ENCODE measurements around the gene BDNF.

Gene BDNF

DNA sequence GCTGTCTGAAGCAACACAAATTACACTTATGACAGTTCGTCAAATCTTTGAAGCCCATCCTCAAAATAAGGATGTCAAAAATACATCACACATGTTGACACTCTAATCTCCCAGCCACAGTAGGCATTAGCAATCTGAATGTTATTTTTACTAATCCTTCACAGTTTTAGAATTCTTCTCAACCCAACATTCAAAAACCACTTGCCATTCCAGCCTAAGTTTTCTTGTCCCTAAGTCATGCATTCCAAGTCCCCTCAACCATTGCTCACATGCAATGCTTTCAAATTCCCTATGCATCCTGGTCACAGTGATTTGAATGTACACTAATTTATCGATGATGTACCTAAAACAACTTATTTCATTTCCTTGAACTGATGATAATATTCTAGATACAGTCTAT lies 7.5 kb downstream of the BDNF start:
- no peaks in the 10 kb centered on the region for H3K79me2 ChIP-seq (ENCODE audit: control insufficient read depth, insufficient read depth, low read length, poor library complexity)
- no peak overlapping the region for H3K4me2 ChIP-seq (ENCODE audit: low read length)
- H3K18ac ChIP-seq (ENCODE audit: low read length) = no peak overlapping the region
- no peak overlapping the region for H4K12ac ChIP-seq (ENCODE audit: low read depth, low read length)
- H2BK12ac ChIP-seq (ENCODE audit: low read length) = no peak overlapping the region
- H3K4ac ChIP-seq (ENCODE audit: low read depth, low read length) = no peak overlapping the region
- WGBS (ENCODE audit: extremely low coverage, insufficient coverage, insufficient read length) = no CpG with 5 or more reads among the region's 2 CpGs
- no peak overlapping the region for H2BK120ac ChIP-seq (ENCODE audit: insufficient read depth, low read length, poor library complexity)
- H3K4me1 ChIP-seq (ENCODE audit: control insufficient read depth in 1 of 2, insufficient read depth in 2 of 2, low read length in 2 of 2) = peaks cover 0 to 3% of the 10 kb centered on the region in 2 experiments
- no peaks in the 10 kb centered on the region for H3K36me3 ChIP-seq (ENCODE audit: control insufficient read depth in 1 of 2, insufficient read depth in 2 of 2, low read length in 2 of 2)
- no peak overlapping the region for H2AK5ac ChIP-seq (ENCODE audit: low read length)
- H3K27me3 ChIP-seq (ENCODE audit: insufficient read depth, low read length) = no peaks in the 10 kb centered on the region
- H3K9me3 ChIP-seq (ENCODE audit: insufficient read depth, low read depth, low read length) = no peaks in the 10 kb centered on the region
- no peak overlapping the region for H3K27ac ChIP-seq (ENCODE audit: low read depth, low read length)
- H3K9ac ChIP-seq (ENCODE audit: low read length) = no peak overlapping the region
- no peak overlapping the region for H4K91ac ChIP-seq (ENCODE audit: low read depth, low read length)
- no peak overlapping the region for H4K8ac ChIP-seq (ENCODE audit: low read depth, low read length)
- no peak overlapping the region for H3K4me3 ChIP-seq (ENCODE audit: low read depth, low read length)
- peaks cover 2% of the 10 kb centered on the region for H3K79me1 ChIP-seq (ENCODE audit: low read length)
- H3K23ac ChIP-seq (ENCODE audit: low read length) = no peak overlapping the region
- no peak overlapping the region for H2BK5ac ChIP-seq (ENCODE audit: low read depth, low read length, poor library complexity)
- no peak overlapping the region for H3K14ac ChIP-seq (ENCODE audit: low read length)
- no peak overlapping the region for H2AFZ ChIP-seq (ENCODE audit: insufficient read depth, low read length, poor library complexity)
- peak in 1 of 2 donors; percentile 33 for DNase-seq

DNA sequence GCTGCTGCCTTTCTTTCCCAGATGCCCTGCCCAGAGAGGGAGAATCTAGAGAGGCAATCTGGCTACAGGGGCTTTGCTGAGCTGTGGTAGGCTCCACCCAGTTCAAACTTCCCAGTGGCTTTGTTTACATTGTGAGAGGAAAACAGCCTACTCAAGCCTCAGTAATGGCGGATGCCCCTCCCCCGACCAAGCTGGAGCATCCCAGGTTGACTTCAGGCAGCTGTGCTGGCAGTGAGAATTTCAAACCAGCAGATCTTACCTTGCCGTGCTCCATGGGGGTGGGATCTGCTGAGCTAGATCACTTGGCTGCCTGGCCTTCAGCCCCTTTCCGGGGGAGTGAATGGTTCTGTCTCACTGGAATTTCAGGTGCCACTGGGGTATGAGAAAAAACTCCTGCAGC lies 12.2 kb downstream of the BDNF start:
- Histone ChIP-seq H3K79me2 (ENCODE audit: control insufficient read depth, insufficient read depth, low read length, poor library complexity) (no peaks in the 10 kb centered on the region), H4K8ac (ENCODE audit: low read depth, low read length) (peak overlapping the region; percentile 58), H3K4me1 (ENCODE audit: control insufficient read depth in 1 of 2, insufficient read depth in 2 of 2, low read length in 2 of 2) (peaks cover 0 to 3% of the 10 kb centered on the region in 2 experiments), H3K18ac (ENCODE audit: low read length) (no peak overlapping the region), H2BK120ac (ENCODE audit: insufficient read depth, low read length, poor library complexity) (no peak overlapping the region), H3K4me3 (ENCODE audit: low read depth, low read length) (no peak overlapping the region), H3K23ac (ENCODE audit: low read length) (no peak overlapping the region), H2BK5ac (ENCODE audit: low read depth, low read length, poor library complexity) (no peak overlapping the region), H3K27ac (ENCODE audit: low read depth, low read length) (no peak overlapping the region), H3K9me3 (ENCODE audit: insufficient read depth, low read depth, low read length) (no peaks in the 10 kb centered on the region), H3K14ac (ENCODE audit: low read length) (no peak overlapping the region), H4K12ac (ENCODE audit: low read depth, low read length) (no peak overlapping the region), H3K9ac (ENCODE audit: low read length) (no peak overlapping the region), H2AFZ (ENCODE audit: insufficient read depth, low read length, poor library complexity) (no peak overlapping the region), H2AK5ac (ENCODE audit: low read length) (no peak overlapping the region), H3K79me1 (ENCODE audit: low read length) (peaks cover 2% of the 10 kb centered on the region), H3K27me3 (ENCODE audit: insufficient read depth, low read length) (no peaks in the 10 kb centered on the region), H3K4me2 (ENCODE audit: low read length) (no peak overlapping the region), H4K91ac (ENCODE audit: low read depth, low read length) (no peak overlapping the region), H3K4ac (ENCODE audit: low read depth, low read length) (no peak overlapping the region), H3K36me3 (ENCODE audit: control insufficient read depth in 1 of 2, insufficient read depth in 2 of 2, low read length in 2 of 2) (no peaks in the 10 kb centered on the region), H2BK12ac (ENCODE audit: low read length) (no peak overlapping the region)
- DNase-seq = no peak
- no CpG with 5 or more reads among the region's 4 CpGs for WGBS (ENCODE audit: extremely low coverage, insufficient coverage, insufficient read length)

DNA sequence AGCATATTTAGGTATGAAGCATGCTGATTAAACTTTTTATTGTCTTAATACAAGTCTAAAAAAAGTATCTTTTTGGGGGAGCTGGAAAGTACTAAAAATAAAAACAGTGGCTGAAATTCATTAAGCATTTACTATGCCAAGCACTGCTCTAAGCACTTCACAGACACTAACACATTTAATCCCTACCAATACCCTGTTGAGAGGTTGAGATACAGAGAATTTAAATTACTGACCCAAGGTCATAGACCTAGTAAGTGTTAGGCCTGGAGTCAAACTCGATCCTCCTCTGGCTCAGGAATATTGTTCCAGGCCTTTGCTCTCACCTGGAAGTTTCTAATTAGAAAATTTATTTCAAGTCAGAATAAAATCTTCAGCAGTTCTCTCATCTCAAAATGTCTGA lies 18.6 kb downstream of the BDNF start:
- H2AFZ ChIP-seq (ENCODE audit: insufficient read depth, low read length, poor library complexity) = no peak overlapping the region
- H3K18ac ChIP-seq (ENCODE audit: low read length) = no peak overlapping the region
- no peak overlapping the region for H4K8ac ChIP-seq (ENCODE audit: low read depth, low read length)
- H3K4me2 ChIP-seq (ENCODE audit: low read length) = no peak overlapping the region
- H4K12ac ChIP-seq (ENCODE audit: low read depth, low read length) = no peak overlapping the region
- H2BK120ac ChIP-seq (ENCODE audit: insufficient read depth, low read length, poor library complexity) = no peak overlapping the region
- no peaks in the 10 kb centered on the region for H3K27me3 ChIP-seq (ENCODE audit: insufficient read depth, low read length)
- no peak overlapping the region for H3K4me3 ChIP-seq (ENCODE audit: low read depth, low read length)
- no peaks in the 10 kb centered on the region for H3K4me1 ChIP-seq (ENCODE audit: control insufficient read depth in 1 of 2, insufficient read depth in 2 of 2, low read length in 2 of 2)
- no peaks in the 10 kb centered on the region for H3K79me1 ChIP-seq (ENCODE audit: low read length)
- H3K36me3 ChIP-seq (ENCODE audit: control insufficient read depth in 1 of 2, insufficient read depth in 2 of 2, low read length in 2 of 2) = no peaks in the 10 kb centered on the region
- no peak overlapping the region for H2AK5ac ChIP-seq (ENCODE audit: low read length)
- no peak overlapping the region for H3K27ac ChIP-seq (ENCODE audit: low read depth, low read length)
- no CpG with 5 or more reads among the region's 1 CpG for WGBS (ENCODE audit: extremely low coverage, insufficient coverage, insufficient read length)
- no peaks in the 10 kb centered on the region for H3K9me3 ChIP-seq (ENCODE audit: insufficient read depth, low read depth, low read length)
- no peak overlapping the region for H4K91ac ChIP-seq (ENCODE audit: low read depth, low read length)
- no peak overlapping the region for H2BK12ac ChIP-seq (ENCODE audit: low read length)
- no peak overlapping the region for H3K9ac ChIP-seq (ENCODE audit: low read length)
- no peak overlapping the region for H2BK5ac ChIP-seq (ENCODE audit: low read depth, low read length, poor library complexity)
- DNase-seq = no peak
- H3K23ac ChIP-seq (ENCODE audit: low read length) = no peak overlapping the region
- no peaks in the 10 kb centered on the region for H3K79me2 ChIP-seq (ENCODE audit: control insufficient read depth, insufficient read depth, low read length, poor library complexity)
- no peak overlapping the region for H3K14ac ChIP-seq (ENCODE audit: low read length)
- H3K4ac ChIP-seq (ENCODE audit: low read depth, low read length) = no peak overlapping the region

DNA sequence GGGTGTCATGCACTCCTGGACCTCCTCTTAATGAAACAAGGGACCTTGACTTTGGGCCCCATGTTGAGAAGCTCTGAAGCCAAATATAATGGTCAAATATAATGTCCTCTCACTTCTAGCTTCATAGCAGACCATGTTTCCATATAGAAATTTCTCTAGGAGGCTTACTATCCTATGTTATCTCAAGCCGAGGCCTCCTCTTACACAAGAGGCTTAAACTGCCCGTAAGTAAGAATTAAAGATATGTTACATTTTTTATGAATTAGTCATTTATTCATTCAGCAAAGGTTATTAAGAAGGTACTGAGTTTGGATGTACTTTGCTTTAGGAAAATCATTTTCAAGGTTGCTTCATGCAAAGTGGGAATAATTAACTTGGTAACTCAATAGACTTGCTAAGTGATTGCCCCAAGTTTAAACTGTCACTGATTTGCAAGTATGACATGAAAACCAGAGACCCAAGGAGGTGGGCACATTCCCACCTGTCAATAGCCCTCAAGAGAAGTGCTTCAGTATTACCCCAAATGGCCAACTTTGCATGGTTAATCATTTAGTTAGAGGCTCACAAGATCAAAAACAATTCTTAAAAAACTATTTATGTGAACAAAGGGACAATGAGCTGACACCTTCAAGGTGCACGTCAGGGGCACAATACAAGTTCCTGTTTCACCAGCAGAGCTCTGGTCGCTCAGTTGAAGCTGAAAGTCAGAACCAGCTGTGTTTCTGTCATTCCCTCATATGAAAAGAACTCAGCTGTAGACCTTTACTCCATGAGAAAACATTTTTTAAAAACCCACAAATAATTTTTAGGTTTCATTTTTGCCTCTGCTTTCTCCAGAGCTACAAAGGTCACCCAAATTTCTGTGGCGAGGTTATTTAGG lies 20.9 kb downstream of the BDNF start:
- H3K79me1 ChIP-seq (ENCODE audit: low read length) = no peaks in the 10 kb centered on the region
- no peak overlapping the region for H3K27ac ChIP-seq (ENCODE audit: low read depth, low read length)
- no peak overlapping the region for H3K4me2 ChIP-seq (ENCODE audit: low read length)
- no peaks in the 10 kb centered on the region for H3K36me3 ChIP-seq (ENCODE audit: control insufficient read depth in 1 of 2, insufficient read depth in 2 of 2, low read length in 2 of 2)
- H3K4ac ChIP-seq (ENCODE audit: low read depth, low read length) = no peak overlapping the region
- no peaks in the 10 kb centered on the region for H3K4me1 ChIP-seq (ENCODE audit: control insufficient read depth in 1 of 2, insufficient read depth in 2 of 2, low read length in 2 of 2)
- no peak overlapping the region for H3K14ac ChIP-seq (ENCODE audit: low read length)
- no peaks in the 10 kb centered on the region for H3K9me3 ChIP-seq (ENCODE audit: insufficient read depth, low read depth, low read length)
- H2BK5ac ChIP-seq (ENCODE audit: low read depth, low read length, poor library complexity) = no peak overlapping the region
- no peaks in the 10 kb centered on the region for H3K27me3 ChIP-seq (ENCODE audit: insufficient read depth, low read length)
- no peak overlapping the region for H4K8ac ChIP-seq (ENCODE audit: low read depth, low read length)
- H3K23ac ChIP-seq (ENCODE audit: low read length) = no peak overlapping the region
- no peak overlapping the region for H4K12ac ChIP-seq (ENCODE audit: low read depth, low read length)
- no peaks in the 10 kb centered on the region for H3K79me2 ChIP-seq (ENCODE audit: control insufficient read depth, insufficient read depth, low read length, poor library complexity)
- H2AFZ ChIP-seq (ENCODE audit: insufficient read depth, low read length, poor library complexity) = no peak overlapping the region
- no peak overlapping the region for H2AK5ac ChIP-seq (ENCODE audit: low read length)
- no peak overlapping the region for H3K4me3 ChIP-seq (ENCODE audit: low read depth, low read length)
- H2BK12ac ChIP-seq (ENCODE audit: low read length) = no peak overlapping the region
- no CpG with 5 or more reads among the region's 5 CpGs for WGBS (ENCODE audit: extremely low coverage, insufficient coverage, insufficient read length)
- DNase-seq = no peak
- H2BK120ac ChIP-seq (ENCODE audit: insufficient read depth, low read length, poor library complexity) = no peak overlapping the region
- no peak overlapping the region for H3K9ac ChIP-seq (ENCODE audit: low read length)
- H3K18ac ChIP-seq (ENCODE audit: low read length) = no peak overlapping the region
- H4K91ac ChIP-seq (ENCODE audit: low read depth, low read length) = no peak overlapping the region

Data from trophoblast cell (in vitro differentiated cells and primary cell).